ENCODE measurements around the gene COX6B1.

DNA sequence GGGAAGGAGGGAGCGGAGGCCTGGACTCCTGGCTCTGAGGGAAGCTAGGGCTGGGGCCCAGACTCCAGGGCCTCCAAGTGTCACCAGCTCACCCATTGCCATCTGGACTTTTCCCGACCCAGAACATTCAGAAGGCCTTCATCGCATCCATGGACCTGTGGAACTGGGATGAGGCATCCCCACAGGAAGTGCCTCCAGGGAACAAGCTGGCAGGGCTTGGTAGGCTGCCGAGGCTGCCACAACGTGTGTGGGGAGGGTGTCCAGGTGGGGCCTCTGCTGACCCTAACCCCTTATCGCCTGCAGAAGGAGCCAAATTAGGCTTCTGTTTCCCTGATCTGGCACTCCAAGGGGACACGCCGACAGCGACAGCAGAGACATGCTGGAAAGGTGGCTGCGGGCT lies 5.8 kb upstream of the COX6B1 start:
- TF ChIP-seq RAD21 (IDR thresholded peaks at IDR 0.05; ENCODE audit: low read depth) (no peak), CEBPB (IDR thresholded peaks at IDR 0.05) (no peak), EP300 (IDR thresholded peaks at IDR 0.05; ENCODE audit: borderline replicate concordance) (no peak)
- TF ChIP-seq, protein P1, sequence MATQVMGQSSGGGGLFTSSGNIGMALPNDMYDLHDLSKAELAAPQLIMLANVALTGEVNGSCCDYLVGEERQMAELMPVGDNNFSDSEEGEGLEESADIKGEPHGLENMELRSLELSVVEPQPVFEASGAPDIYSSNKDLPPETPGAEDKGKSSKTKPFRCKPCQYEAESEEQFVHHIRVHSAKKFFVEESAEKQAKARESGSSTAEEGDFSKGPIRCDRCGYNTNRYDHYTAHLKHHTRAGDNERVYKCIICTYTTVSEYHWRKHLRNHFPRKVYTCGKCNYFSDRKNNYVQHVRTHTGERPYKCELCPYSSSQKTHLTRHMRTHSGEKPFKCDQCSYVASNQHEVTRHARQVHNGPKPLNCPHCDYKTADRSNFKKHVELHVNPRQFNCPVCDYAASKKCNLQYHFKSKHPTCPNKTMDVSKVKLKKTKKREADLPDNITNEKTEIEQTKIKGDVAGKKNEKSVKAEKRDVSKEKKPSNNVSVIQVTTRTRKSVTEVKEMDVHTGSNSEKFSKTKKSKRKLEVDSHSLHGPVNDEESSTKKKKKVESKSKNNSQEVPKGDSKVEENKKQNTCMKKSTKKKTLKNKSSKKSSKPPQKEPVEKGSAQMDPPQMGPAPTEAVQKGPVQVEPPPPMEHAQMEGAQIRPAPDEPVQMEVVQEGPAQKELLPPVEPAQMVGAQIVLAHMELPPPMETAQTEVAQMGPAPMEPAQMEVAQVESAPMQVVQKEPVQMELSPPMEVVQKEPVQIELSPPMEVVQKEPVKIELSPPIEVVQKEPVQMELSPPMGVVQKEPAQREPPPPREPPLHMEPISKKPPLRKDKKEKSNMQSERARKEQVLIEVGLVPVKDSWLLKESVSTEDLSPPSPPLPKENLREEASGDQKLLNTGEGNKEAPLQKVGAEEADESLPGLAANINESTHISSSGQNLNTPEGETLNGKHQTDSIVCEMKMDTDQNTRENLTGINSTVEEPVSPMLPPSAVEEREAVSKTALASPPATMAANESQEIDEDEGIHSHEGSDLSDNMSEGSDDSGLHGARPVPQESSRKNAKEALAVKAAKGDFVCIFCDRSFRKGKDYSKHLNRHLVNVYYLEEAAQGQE (IDR thresholded peaks at IDR 0.05; ENCODE audit: low read depth): no peak

Data from Ishikawa (cell line).